HL-60 (cell line): Measurements from ENCODE around the gene YIF1B.

Source experiments
- DNase-seq, 2 experiments: peaks; one replicate each; pipeline ENCODE4 v3.0.0-alpha.2; 2010 to 2020; ENCODE audit warnings: low read depth in 1 of 2, low spot score in 1 of 2
- H3K27ac ChIP-seq: fragments of 250-450 bp; sonication (Bioruptor Pico); replicated peaks from 2 replicates; pipeline ENCODE4 v1.5.1; 2020; ENCODE audit warnings: mild to moderate bottlenecking, moderate library complexity
- H3K27me3 ChIP-seq: fragments of 250-450 bp; sonication (Bioruptor Pico); 2 replicates; pipeline ENCODE4 v1.5.1; 2021; ENCODE audit warnings: mild to moderate bottlenecking, moderate library complexity; ENCODE audit not compliant: insufficient read depth, poor library complexity, severe bottlenecking
- H3K4me3 ChIP-seq: replicated peaks from 2 replicates; pipeline ENCODE4 v1.5.1; 2011; ENCODE audit warnings: mild to moderate bottlenecking, control low read depth, low read length; ENCODE audit not compliant: insufficient read depth
- GABPA ChIP-seq: IDR thresholded peaks from 2 replicates; pipeline ENCODE4 v1.6.1; 2012; ENCODE audit warnings: low read depth
- POLR2AphosphoS5 ChIP-seq: IDR thresholded peaks from 2 replicates; pipeline ENCODE4 v1.6.1; 2012; ENCODE audit warnings: low read depth
- REST ChIP-seq: IDR thresholded peaks from 2 replicates; pipeline ENCODE4 v1.6.1; 2012; ENCODE audit warnings: low read depth; ENCODE audit not compliant: insufficient replicate concordance
- SPI1 ChIP-seq: IDR thresholded peaks from 2 replicates; pipeline ENCODE4 v1.6.1; 2012; ENCODE audit warnings: low read depth, mild to moderate bottlenecking, borderline replicate concordance
- TF ChIP-seq, protein P1 (sequence below): IDR thresholded peaks from one replicate; pipeline ENCODE4 v1.5.1; 2011; ENCODE audit warnings: low read length, control low read depth, inconsistent platforms; ENCODE audit not compliant: insufficient read depth

YIF1B gene

GRCh38 chr19:38326591-38326990 is 10.8 kb upstream of the YIF1B start:
- TF ChIP-seq GABPA = no peak
- TF ChIP-seq, protein P1, sequence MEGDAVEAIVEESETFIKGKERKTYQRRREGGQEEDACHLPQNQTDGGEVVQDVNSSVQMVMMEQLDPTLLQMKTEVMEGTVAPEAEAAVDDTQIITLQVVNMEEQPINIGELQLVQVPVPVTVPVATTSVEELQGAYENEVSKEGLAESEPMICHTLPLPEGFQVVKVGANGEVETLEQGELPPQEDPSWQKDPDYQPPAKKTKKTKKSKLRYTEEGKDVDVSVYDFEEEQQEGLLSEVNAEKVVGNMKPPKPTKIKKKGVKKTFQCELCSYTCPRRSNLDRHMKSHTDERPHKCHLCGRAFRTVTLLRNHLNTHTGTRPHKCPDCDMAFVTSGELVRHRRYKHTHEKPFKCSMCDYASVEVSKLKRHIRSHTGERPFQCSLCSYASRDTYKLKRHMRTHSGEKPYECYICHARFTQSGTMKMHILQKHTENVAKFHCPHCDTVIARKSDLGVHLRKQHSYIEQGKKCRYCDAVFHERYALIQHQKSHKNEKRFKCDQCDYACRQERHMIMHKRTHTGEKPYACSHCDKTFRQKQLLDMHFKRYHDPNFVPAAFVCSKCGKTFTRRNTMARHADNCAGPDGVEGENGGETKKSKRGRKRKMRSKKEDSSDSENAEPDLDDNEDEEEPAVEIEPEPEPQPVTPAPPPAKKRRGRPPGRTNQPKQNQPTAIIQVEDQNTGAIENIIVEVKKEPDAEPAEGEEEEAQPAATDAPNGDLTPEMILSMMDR = no peak
- TF ChIP-seq SPI1 = no peak
- TF ChIP-seq REST = no peak
- no peak for TF ChIP-seq POLR2AphosphoS5
- Histone ChIP-seq H3K4me3 (no peak overlapping the region), H3K27ac (no peak overlapping the region), H3K27me3 (no peaks in the 10 kb centered on the region)
- no peak for DNase-seq

GRCh38 chr19:38324431-38324830 is 8.7 kb upstream of the YIF1B start:
- no peak overlapping the region for H3K27ac ChIP-seq
- no peak overlapping the region for H3K4me3 ChIP-seq
- no peak for DNase-seq
- TF ChIP-seq, protein P1 = no peak
- TF ChIP-seq POLR2AphosphoS5 (no peak), REST (no peak), SPI1 (no peak), GABPA (no peak)
- H3K27me3 ChIP-seq = no peaks in the 10 kb centered on the region

DNA sequence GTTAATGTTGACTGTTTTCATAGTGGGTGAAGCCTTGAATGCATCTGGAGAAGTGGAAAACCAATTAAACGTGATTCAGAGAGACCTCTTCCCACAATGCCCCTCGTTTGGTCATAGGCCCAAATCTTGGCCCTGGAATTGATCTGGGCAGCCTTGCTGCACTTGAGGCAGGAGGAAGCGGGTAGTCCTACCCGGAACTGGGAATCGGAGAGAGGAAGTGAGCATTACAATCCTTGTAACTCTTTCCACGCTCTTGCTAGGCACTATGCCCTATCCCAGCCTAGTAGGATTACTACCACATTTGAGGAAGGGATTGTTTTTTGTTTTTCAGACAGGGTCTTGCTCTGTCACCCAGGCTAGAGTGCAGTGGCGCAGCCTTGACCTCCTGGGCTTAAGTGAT is 7.5 kb upstream of the YIF1B start:
- Histone ChIP-seq H3K27ac (no peak overlapping the region), H3K27me3 (no peaks in the 10 kb centered on the region), H3K4me3 (no peak overlapping the region)
- TF ChIP-seq GABPA (no peak), REST (no peak), POLR2AphosphoS5 (no peak), SPI1 (no peak; the same call in 1 of the 2 replicates)
- TF ChIP-seq, protein P1 = no peak
- peak in 1 of 2 experiments; percentile 68 for DNase-seq
